Fibroblast of lung (primary cell): Measurements from ENCODE around the gene AK1.

ENCODE experiments used
- EZH2 ChIP-seq: IDR thresholded peaks from 2 replicates; pipeline ENCODE4 v1.5.1; 2012; ENCODE audit warnings: low read length, control low read depth, mild to moderate bottlenecking; ENCODE audit errors: missing control alignments
- TF ChIP-seq, protein P1 (sequence below), 2 donors: IDR thresholded peaks in 1 of 2; conservative IDR thresholded peaks in 1 of 2; 1 replicate in 1 of 2; 2 replicates in 1 of 2; pipeline ENCODE4 v1.5.1; 2011 to 2012; ENCODE audit warnings: low read length in 2 of 2, control low read depth in 1 of 2, inconsistent platforms in 1 of 2, low read depth in 1 of 2, mild to moderate bottlenecking in 1 of 2

DNA sequence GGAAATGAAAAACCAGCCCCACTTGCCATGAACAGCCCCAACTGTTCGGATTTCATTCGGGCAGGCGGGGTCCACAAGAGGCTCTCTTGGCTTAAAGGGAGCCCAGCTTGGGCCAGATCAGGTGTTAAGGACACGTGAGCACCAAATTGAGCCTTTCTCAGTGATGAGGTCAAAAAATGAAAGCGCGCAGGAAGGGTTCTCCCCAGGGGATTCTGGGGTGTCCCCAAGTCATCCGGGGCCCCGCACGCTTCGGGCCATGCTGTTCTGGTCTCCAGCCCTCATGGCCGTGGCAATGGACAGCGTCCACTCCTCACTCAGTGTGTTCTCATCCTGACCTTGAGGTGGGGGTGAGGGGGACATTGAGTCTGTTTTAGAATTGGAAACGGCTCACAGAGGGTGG is 10.9 kb downstream of the AK1 start:
- TF ChIP-seq, protein P1, sequence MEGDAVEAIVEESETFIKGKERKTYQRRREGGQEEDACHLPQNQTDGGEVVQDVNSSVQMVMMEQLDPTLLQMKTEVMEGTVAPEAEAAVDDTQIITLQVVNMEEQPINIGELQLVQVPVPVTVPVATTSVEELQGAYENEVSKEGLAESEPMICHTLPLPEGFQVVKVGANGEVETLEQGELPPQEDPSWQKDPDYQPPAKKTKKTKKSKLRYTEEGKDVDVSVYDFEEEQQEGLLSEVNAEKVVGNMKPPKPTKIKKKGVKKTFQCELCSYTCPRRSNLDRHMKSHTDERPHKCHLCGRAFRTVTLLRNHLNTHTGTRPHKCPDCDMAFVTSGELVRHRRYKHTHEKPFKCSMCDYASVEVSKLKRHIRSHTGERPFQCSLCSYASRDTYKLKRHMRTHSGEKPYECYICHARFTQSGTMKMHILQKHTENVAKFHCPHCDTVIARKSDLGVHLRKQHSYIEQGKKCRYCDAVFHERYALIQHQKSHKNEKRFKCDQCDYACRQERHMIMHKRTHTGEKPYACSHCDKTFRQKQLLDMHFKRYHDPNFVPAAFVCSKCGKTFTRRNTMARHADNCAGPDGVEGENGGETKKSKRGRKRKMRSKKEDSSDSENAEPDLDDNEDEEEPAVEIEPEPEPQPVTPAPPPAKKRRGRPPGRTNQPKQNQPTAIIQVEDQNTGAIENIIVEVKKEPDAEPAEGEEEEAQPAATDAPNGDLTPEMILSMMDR (conservative IDR thresholded peaks at IDR 0.05 in 1 of 2, IDR thresholded peaks at IDR 0.05 in 1 of 2; ENCODE audit: low read depth in 1 of 2, low read length in 2 of 2): no peak
- no peak for TF ChIP-seq EZH2
